H1 (cell line): Measurements from ENCODE around the gene PDE1C. TPM values are rescaled to one million over a fixed set of nuclear protein-coding genes. Genes with fewer than 3 reads are reported as not detected.

ENCODE experiments used
- ASH2L ChIP-seq: fragments of 200-600, 300-600 bp; sonication (generic); IDR thresholded peaks from one replicate; pipeline ENCODE4 v1.7.1; 2017; ENCODE audit warnings: low read length
- BCL11A ChIP-seq, 2 experiments: IDR thresholded peaks; one replicate each; pipeline ENCODE4 v1.6.1; 2011; ENCODE audit warnings: low read depth in 2 of 2, low read length in 2 of 2, mild to moderate bottlenecking in 2 of 2
- CHD7 ChIP-seq: fragments of 300-600 bp; sonication (generic); IDR thresholded peaks from 2 replicates; pipeline ENCODE4 v1.7.1; 2012; ENCODE audit warnings: low read length, moderate library complexity, mild to moderate bottlenecking, inconsistent platforms; ENCODE audit not compliant: insufficient replicate concordance
- CTBP2 ChIP-seq: IDR thresholded peaks from 2 replicates; pipeline ENCODE4 v1.7.0; 2011; ENCODE audit warnings: borderline replicate concordance, mild to moderate bottlenecking, moderate library complexity, mixed read lengths, low read length; ENCODE audit not compliant: insufficient read depth, insufficient read length
- CTCF ChIP-seq, 3 experiments: IDR thresholded peaks; 1 replicate in 2 of 3; 2 replicates in 1 of 3; pipeline versions ENCODE4 v1.5.1 to v1.6.1; 2011; ENCODE audit warnings: low read length in 3 of 3, mild to moderate bottlenecking in 3 of 3, inconsistent platforms in 2 of 3, low read depth in 1 of 3, moderate library complexity in 1 of 3; ENCODE audit not compliant: insufficient read depth in 1 of 3; ENCODE audit errors: control extremely low read depth in 1 of 3
- FOSL1 ChIP-seq: IDR thresholded peaks from 2 replicates; pipeline ENCODE4 v1.6.1; 2011; ENCODE audit warnings: mild to moderate bottlenecking, low read depth, low read length, moderate library complexity; ENCODE audit not compliant: insufficient read depth
- MAFK ChIP-seq: IDR thresholded peaks from 2 replicates; pipeline ENCODE4 v1.6.1; 2012; ENCODE audit warnings: low read depth, mild to moderate bottlenecking, improper control_type of control experiment, low read length
- POU5F1 ChIP-seq: IDR thresholded peaks from 2 replicates; pipeline ENCODE4 v1.6.1; 2011; ENCODE audit warnings: low read depth, mild to moderate bottlenecking, low read length, moderate library complexity
- SIX5 ChIP-seq: IDR thresholded peaks from 2 replicates; pipeline ENCODE4 v1.6.1; 2011; ENCODE audit warnings: mild to moderate bottlenecking, low read depth, low read length
- SRF ChIP-seq: IDR thresholded peaks from 2 replicates; pipeline ENCODE4 v1.6.1; 2011; ENCODE audit warnings: mild to moderate bottlenecking, low read depth, low read length, moderate library complexity
- polyA plus RNA-seq, 7 experiments: library from polyadenylated mRNA; depleted of rRNA in 3 of 7; stranded (reverse) in 5 of 7; unstranded in 2 of 7; fragments of >200 nt in 5 of 7; fragments of 200-250 nt in 2 of 7; gene quantifications; 1 replicate in 5 of 7; 2 replicates in 1 of 7; 4 replicates in 1 of 7; pipeline versions ENCODE4 v1.2.1 to v1.2.3, GENCODE V29; 2011 to 2013; ENCODE audit warnings: missing spikeins in 2 of 7, mixed read lengths in 2 of 7
- total RNA-seq: library from RNA; stranded (reverse); fragmentation: NEBNext Ultra II Directional; extraction: Animal tissue kit (Norgen Biotek cat#: 25700); gene quantifications from 2 replicates; pipeline ENCODE4 v1.2.1, GENCODE V29; 2021

PDE1C gene
- total and polyA plus RNA-seq, 2 of the 8 experiments (the other 6 are each of a cell fraction or from before 2014, with no cell fraction given): 0.11 to 1.1 TPM

- no peak for TF ChIP-seq CHD7
- TF ChIP-seq MAFK: no peak
- no peak for TF ChIP-seq SIX5
- TF ChIP-seq ASH2L: no peak
- no peak for TF ChIP-seq FOSL1
- no peak for TF ChIP-seq CTCF (IDR thresholded peaks at IDR 0.05; ENCODE audit: control extremely low read depth in 1 of 3, insufficient read depth in 1 of 3, low read depth in 1 of 3, low read length in 3 of 3)
- no peak for TF ChIP-seq POU5F1
- no peak for TF ChIP-seq SRF
- no peak for TF ChIP-seq BCL11A (IDR thresholded peaks at IDR 0.05; ENCODE audit: low read depth in 2 of 2, low read length in 2 of 2)
- TF ChIP-seq CTBP2: no peak
These were observed 214.7 kb downstream of the PDE1C start (continued) for GRCh38 chr7:31855530-31855929.
